Breast epithelium (tissue), 4 donors: ENCODE measurements around the gene OR10T2. TPM values are rescaled to one million over a fixed set of nuclear protein-coding genes. Genes with fewer than 3 reads are reported as not detected.
"Not testable (repeated sequence)": the region's sequence is repeated elsewhere in the genome, so short reads cannot be mapped to it uniquely, and the experiment has no call there.

Experiments used
- DNase-seq, 2 donors: peaks; one replicate each; pipeline ENCODE4 v3.0.0-alpha.2; 2019; ENCODE audit warnings: low spot score in 2 of 2
- H3K27ac ChIP-seq, 2 donors: fragments of 200-600 bp; sonication (generic) in 1 of 2; one replicate each; pipeline ENCODE4 v1.5.1; 2016 to 2019; ENCODE audit warnings: mild to moderate bottlenecking in 1 of 2
- H3K27me3 ChIP-seq, 2 donors: fragments of 200-600 bp; sonication (generic) in 1 of 2; one replicate each; pipeline versions ENCODE4 v1.5.1 to v1.6.0; 2017 to 2019; ENCODE audit warnings: control low read depth in 1 of 2, mild to moderate bottlenecking in 1 of 2
- H3K36me3 ChIP-seq: fragments of 200-600 bp; one replicate; pipeline ENCODE4 v1.5.1; 2019
- H3K4me1 ChIP-seq, 2 donors: fragments of 200-600 bp; sonication (generic); one replicate each; pipeline ENCODE4 v1.5.1; 2016 to 2019; ENCODE audit warnings: control low read depth in 1 of 2
- H3K4me3 ChIP-seq, 3 donors: fragments of 200-600 bp; sonication (generic); 1 replicate in 2 of 3; 2 replicates in 1 of 3; pipeline ENCODE4 v1.5.1; 2016 to 2019; ENCODE audit warnings: mild to moderate bottlenecking in 3 of 3, moderate library complexity in 2 of 3
- H3K9me3 ChIP-seq, 2 donors: fragments of 200-600 bp; sonication (generic) in 1 of 2; one replicate each; pipeline ENCODE4 v1.5.1; 2016 to 2019; ENCODE audit warnings: control low read depth in 1 of 2
- POLR2A ChIP-seq: fragments of 450-650 bp; IDR thresholded peaks from one replicate; pipeline ENCODE4 v1.6.1; 2016; ENCODE audit warnings: antibody characterized with exemption, mild to moderate bottlenecking, moderate library complexity
- POLR2AphosphoS5 ChIP-seq, 3 donors: sonication (generic); formaldehyde crosslinking; IDR thresholded peaks; one replicate each; pipeline ENCODE4 v1.6.1; 2017; ENCODE audit warnings: antibody characterized with exemption in 3 of 3
- intact Hi-C: fragments of 100-400 bp; cut with DNase I; formaldehyde crosslinking; loops from one replicate; pipeline ENCODE4 v1.15.1; 2023; ENCODE audit warnings: low total_unique reads
- total RNA-seq, 3 donors: library from RNA; depleted of rRNA; stranded (reverse); fragments of >200 nt; gene quantifications; one replicate each; pipeline ENCODE4 v1.1.0, GENCODE V29; 2016
- TF ChIP-seq, protein P1 (sequence below), 3 donors: fragments of 450-650 bp; IDR thresholded peaks; one replicate each; pipeline ENCODE4 v1.5.1; 2016 to 2017; ENCODE audit warnings: antibody characterized with exemption in 3 of 3, mild to moderate bottlenecking in 3 of 3, moderate library complexity in 3 of 3

The OR10T2 gene, protein sequence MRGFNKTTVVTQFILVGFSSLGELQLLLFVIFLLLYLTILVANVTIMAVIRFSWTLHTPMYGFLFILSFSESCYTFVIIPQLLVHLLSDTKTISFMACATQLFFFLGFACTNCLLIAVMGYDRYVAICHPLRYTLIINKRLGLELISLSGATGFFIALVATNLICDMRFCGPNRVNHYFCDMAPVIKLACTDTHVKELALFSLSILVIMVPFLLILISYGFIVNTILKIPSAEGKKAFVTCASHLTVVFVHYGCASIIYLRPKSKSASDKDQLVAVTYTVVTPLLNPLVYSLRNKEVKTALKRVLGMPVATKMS
- total RNA-seq = not detected

DNA sequence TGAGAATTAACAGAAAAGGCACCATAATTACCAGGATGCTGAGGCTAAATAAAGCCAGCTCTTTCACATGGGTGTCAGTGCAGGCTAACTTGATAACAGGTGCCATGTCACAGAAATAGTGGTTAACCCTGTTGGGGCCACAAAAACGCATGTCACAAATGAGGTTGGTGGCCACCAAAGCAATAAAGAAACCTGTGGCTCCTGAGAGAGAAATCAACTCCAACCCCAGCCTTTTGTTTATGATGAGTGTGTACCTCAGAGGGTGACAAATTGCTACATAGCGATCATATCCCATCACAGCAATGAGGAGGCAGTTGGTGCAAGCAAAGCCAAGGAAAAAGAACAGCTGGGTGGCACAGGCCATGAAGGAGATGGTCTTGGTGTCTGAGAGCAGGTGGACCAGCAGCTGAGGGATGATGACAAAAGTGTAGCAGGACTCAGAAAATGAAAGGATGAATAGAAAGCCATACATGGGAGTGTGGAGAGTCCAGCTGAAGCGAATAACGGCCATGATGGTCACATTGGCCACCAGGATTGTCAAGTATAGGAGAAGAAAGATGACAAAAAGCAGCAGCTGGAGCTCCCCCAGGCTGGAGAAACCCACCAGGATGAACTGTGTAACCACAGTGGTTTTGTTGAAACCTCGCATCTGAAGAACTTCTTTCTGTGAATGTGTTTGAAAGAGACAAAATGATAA, at the start of gene OR10T2:
Gene OR10T2 (minus strand): TSS at position 649 of the 697 bp plus-strand sequence. CDS start 0 bp downstream, at position 649.
- intact Hi-C loops = no loop called here
- Histone ChIP-seq H3K4me1 (no peaks in the 10 kb centered on the region), H3K4me3 (no peak within 1 kb of the TSS), H3K9me3 (no peaks in the 10 kb centered on the region), H3K36me3 (no peaks in the 10 kb centered on the region), H3K27ac (no peak within 1 kb of the TSS), H3K27me3 (no peaks in the 10 kb centered on the region)
- no peak for DNase-seq
- TF ChIP-seq, protein P1, sequence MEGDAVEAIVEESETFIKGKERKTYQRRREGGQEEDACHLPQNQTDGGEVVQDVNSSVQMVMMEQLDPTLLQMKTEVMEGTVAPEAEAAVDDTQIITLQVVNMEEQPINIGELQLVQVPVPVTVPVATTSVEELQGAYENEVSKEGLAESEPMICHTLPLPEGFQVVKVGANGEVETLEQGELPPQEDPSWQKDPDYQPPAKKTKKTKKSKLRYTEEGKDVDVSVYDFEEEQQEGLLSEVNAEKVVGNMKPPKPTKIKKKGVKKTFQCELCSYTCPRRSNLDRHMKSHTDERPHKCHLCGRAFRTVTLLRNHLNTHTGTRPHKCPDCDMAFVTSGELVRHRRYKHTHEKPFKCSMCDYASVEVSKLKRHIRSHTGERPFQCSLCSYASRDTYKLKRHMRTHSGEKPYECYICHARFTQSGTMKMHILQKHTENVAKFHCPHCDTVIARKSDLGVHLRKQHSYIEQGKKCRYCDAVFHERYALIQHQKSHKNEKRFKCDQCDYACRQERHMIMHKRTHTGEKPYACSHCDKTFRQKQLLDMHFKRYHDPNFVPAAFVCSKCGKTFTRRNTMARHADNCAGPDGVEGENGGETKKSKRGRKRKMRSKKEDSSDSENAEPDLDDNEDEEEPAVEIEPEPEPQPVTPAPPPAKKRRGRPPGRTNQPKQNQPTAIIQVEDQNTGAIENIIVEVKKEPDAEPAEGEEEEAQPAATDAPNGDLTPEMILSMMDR (IDR thresholded peaks at IDR 0.05) = no peak
- no peak for TF ChIP-seq POLR2AphosphoS5 (IDR thresholded peaks at IDR 0.05)

DNA sequence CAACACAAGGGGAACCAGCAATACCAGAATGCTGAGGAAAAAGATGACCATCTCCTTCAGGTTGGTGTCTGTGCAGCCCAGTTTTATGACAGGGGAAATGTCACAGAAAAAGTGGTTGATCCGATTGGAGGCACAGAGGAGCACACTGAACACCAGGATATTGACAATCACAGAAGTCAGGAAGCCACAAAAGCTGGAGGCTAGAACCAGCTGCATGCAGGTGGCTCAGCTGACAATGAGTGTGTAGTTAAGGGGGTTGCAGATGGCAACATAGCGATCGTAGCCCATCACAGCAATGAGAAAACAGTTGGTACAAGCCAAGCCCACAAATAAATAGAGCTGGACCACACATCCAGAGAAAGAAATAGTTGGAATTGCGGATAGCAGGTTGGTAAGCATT, 46.1 kb upstream of the OR10T2 start:
- Histone ChIP-seq H3K36me3 (no peaks in the 10 kb centered on the region), H3K27ac (no peak overlapping the region), H3K9me3 (peaks cover 0 to 3% of the 10 kb centered on the region in 2 donors), H3K4me1 (no peaks in the 10 kb centered on the region), H3K4me3 (no peak overlapping the region), H3K27me3 (no peaks in the 10 kb centered on the region)
- no peak for DNase-seq
- intact Hi-C loops = no loop called here
- TF ChIP-seq POLR2AphosphoS5 (IDR thresholded peaks at IDR 0.05) (no peak), POLR2A (no peak)
- TF ChIP-seq, protein P1 (IDR thresholded peaks at IDR 0.05) = no peak

DNA sequence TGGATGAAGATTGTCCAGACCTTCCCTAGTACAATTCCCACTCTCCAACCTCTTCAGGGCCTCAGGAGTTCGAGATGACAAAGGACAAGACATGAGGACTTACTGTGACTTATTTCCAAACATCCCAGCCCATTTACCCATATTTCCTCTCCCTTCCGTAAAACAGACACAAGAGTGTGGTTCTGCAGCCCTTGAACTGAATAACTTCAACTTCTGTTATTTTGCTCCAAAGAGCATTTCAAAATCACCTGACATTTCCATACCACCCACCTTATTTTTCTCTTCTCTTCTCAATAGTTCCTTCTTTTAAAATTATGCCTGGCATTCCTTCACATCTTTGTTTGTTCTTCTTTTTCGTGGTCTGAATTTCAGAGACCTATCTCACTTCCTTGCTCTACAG, 35.5 kb upstream of the OR10T2 start:
- no peaks in the 10 kb centered on the region for H3K36me3 ChIP-seq
- H3K4me3 ChIP-seq = no peak overlapping the region
- DNase-seq = no peak
- peaks cover 0 to 4% of the 10 kb centered on the region in 2 donors for H3K27me3 ChIP-seq
- H3K27ac ChIP-seq = no peak overlapping the region
- H3K9me3 ChIP-seq = no peaks in the 10 kb centered on the region
- no peak for TF ChIP-seq POLR2A
- TF ChIP-seq, protein P1 (IDR thresholded peaks at IDR 0.05) = no peak
- no peak for TF ChIP-seq POLR2AphosphoS5 (IDR thresholded peaks at IDR 0.05)
- intact Hi-C loops = no loop called here
- no peaks in the 10 kb centered on the region for H3K4me1 ChIP-seq

DNA sequence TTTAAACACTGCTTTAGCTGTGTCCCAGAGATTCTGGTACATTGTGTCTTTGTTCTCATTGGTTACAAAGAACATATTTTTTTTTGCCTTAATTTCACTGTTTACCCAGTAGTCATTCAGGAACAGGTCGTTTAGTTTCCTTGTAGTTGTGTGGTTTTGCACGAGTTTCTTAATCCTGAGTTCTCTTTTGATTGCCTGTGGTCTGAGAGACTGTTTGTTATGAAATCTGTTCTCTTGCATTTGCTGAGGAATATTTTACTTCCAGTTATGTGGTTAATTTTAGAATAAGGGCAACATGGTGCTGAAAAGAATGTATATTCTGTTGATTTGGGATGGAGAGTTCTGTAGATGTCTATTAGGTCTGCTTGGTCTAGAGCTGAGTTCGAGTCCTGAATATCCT, 30.9 kb upstream of the OR10T2 start:
- H3K36me3 ChIP-seq, H3K27me3 ChIP-seq, H3K27ac ChIP-seq, intact Hi-C loops, H3K4me1 ChIP-seq, DNase-seq, H3K4me3 ChIP-seq: not testable (repeated sequence)
- peaks cover 0 to 15% of the 10 kb centered on the region in 2 donors for H3K9me3 ChIP-seq

DNA sequence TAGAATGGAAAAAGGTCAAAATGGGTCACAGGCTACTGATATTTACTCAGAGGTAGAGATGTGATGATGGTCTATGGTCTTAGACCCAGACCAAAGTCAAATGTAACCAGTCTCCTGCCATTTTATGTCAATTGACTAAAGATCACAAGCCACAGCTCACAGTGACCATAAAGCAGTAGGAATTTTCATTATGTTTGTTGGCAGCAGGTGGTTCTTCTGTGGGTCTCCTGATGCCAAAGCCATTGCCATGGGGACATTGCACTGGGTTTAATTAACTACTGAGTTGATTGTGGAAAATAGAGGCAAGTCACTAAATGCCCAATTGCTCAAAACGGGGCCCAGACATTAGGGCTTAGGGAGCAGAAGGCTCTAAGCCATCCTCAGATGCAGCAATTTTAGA, 26.9 kb upstream of the OR10T2 start, which contains the start of gene OR10K2:
Gene OR10K2 (minus strand): TSS at position 101 of the 400 bp plus-strand sequence. CDS start 5,371 bp downstream, outside the sequence.
- Histone ChIP-seq H3K4me3 (no peak within 1 kb of the TSS), H3K36me3 (no peaks in the 10 kb centered on the region), H3K27me3 (no peaks in the 10 kb centered on the region), H3K27ac (no peak within 1 kb of the TSS), H3K4me1 (no peaks in the 10 kb centered on the region), H3K9me3 (peaks cover 0 to 15% of the 10 kb centered on the region in 2 donors)
- intact Hi-C loops = no loop called here
- DNase-seq = no peak
- TF ChIP-seq, protein P1 (IDR thresholded peaks at IDR 0.05) = no peak
- TF ChIP-seq POLR2AphosphoS5 (IDR thresholded peaks at IDR 0.05) = no peak
- TF ChIP-seq POLR2A = no peak
